B cell (primary cell): ENCODE measurements around the gene TRAF4.

Experiments
- EZH2 ChIP-seq: IDR thresholded peaks from 2 replicates; pipeline ENCODE4 v1.6.1; 2012; ENCODE audit warnings: borderline replicate concordance, low read depth, mild to moderate bottlenecking, moderate library complexity, low read length; ENCODE audit not compliant: insufficient read depth, poor library complexity, severe bottlenecking
- TF ChIP-seq, protein P1 (sequence below): fragments of 200-600 bp; IDR thresholded peaks from one replicate; pipeline ENCODE4 v1.8.0; 2022; ENCODE audit warnings: antibody characterized with exemption, mild to moderate bottlenecking

DNA sequence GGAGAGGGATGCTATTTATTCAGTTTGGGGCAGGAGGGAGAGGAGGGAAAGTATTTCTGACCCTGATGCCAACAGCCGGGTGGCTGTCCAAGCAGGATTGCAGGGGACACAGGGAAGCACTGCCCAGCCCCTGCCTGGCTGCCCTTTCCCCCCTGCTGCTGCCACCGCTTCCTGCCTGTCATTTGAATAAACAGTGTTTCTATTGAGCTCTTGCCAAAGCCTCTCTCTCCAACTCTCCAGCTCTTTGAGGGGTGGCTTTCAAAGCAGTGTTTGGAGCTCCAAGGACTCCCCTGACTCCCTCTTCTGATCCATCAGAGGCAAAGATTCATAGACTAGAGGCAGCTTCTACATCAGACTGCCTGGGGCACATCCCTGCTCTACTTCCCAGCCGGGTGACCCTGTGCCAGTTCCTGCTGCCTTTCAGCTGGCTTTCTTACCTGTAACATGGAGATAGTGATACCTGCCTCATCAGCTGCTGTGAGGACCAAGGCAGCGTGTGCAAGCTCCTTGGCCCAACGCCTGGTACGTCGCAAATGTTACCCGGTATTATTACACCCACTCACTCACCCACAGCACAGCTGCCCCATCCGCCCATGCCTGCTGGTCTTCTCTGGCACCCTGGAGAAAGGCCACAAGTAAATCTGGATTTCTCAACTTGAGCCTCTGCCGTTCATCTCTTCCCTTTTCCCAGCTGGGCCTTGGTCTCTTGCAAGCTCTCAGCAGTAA lies 41.6 kb upstream of the TRAF4 start:
- TF ChIP-seq, protein P1, sequence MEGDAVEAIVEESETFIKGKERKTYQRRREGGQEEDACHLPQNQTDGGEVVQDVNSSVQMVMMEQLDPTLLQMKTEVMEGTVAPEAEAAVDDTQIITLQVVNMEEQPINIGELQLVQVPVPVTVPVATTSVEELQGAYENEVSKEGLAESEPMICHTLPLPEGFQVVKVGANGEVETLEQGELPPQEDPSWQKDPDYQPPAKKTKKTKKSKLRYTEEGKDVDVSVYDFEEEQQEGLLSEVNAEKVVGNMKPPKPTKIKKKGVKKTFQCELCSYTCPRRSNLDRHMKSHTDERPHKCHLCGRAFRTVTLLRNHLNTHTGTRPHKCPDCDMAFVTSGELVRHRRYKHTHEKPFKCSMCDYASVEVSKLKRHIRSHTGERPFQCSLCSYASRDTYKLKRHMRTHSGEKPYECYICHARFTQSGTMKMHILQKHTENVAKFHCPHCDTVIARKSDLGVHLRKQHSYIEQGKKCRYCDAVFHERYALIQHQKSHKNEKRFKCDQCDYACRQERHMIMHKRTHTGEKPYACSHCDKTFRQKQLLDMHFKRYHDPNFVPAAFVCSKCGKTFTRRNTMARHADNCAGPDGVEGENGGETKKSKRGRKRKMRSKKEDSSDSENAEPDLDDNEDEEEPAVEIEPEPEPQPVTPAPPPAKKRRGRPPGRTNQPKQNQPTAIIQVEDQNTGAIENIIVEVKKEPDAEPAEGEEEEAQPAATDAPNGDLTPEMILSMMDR, result no peak
- no peak for TF ChIP-seq EZH2
